Activated naive CD8-positive, alpha-beta T cell treated with anti-CD3 and anti-CD28 coated beads, Interleukin-2, amount 10 ng/mL, durations not matched to agents 7 days and 5 days (primary cell): ENCODE results near the gene TSC22D2. TPM values are rescaled to one million over a fixed set of nuclear protein-coding genes. Genes with fewer than 3 reads are reported as not detected.

ENCODE experiments used
- ATAC-seq: fragments of 150-1000 bp; cut with Tn5 transposase; one replicate; pipeline ENCODE4 v1.10.0; 2021; ENCODE audit warnings: low read depth, moderate library complexity
- POLR2A ChIA-PET: fragments of 350-600 bp; sonication (Branson Sonifier 250); formaldehyde crosslinking; loops from one replicate; lab custom pipeline; 2021; ENCODE audit warnings: antibody characterized with exemption; lab: Charles Lee
- DNase-seq: peaks from one replicate; pipeline ENCODE4 v3.0.0; 2021
- H3K27ac Mint-ChIP-seq: one replicate; pipeline ENCODE4 v1.8.0; 2022; ENCODE audit warnings: mild to moderate bottlenecking, mixed read lengths
- H3K27me3 Mint-ChIP-seq: one replicate; pipeline ENCODE4 v1.8.0; 2022; ENCODE audit warnings: mild to moderate bottlenecking, moderate library complexity, mixed read lengths
- H3K36me3 Mint-ChIP-seq: one replicate; pipeline ENCODE4 v1.8.0; 2021; ENCODE audit warnings: mild to moderate bottlenecking, mixed read lengths
- H3K4me1 Mint-ChIP-seq: one replicate; pipeline ENCODE4 v1.8.0; 2021; ENCODE audit warnings: mixed read lengths
- H3K4me3 Mint-ChIP-seq: one replicate; pipeline ENCODE4 v1.8.0; 2022; ENCODE audit warnings: mild to moderate bottlenecking, moderate library complexity, mixed read lengths
- H3K9me3 Mint-ChIP-seq: one replicate; pipeline ENCODE4 v1.8.0; 2021; ENCODE audit warnings: mixed read lengths
- total RNA-seq, 2 experiments: library from RNA; stranded (reverse); gene quantifications; one replicate each; pipeline ENCODE4 v1.2.3, GENCODE V29; 2021

Gene TSC22D2
- total RNA-seq: 10 to 100 TPM; 15.5 to 15.8 TPM

DNA sequence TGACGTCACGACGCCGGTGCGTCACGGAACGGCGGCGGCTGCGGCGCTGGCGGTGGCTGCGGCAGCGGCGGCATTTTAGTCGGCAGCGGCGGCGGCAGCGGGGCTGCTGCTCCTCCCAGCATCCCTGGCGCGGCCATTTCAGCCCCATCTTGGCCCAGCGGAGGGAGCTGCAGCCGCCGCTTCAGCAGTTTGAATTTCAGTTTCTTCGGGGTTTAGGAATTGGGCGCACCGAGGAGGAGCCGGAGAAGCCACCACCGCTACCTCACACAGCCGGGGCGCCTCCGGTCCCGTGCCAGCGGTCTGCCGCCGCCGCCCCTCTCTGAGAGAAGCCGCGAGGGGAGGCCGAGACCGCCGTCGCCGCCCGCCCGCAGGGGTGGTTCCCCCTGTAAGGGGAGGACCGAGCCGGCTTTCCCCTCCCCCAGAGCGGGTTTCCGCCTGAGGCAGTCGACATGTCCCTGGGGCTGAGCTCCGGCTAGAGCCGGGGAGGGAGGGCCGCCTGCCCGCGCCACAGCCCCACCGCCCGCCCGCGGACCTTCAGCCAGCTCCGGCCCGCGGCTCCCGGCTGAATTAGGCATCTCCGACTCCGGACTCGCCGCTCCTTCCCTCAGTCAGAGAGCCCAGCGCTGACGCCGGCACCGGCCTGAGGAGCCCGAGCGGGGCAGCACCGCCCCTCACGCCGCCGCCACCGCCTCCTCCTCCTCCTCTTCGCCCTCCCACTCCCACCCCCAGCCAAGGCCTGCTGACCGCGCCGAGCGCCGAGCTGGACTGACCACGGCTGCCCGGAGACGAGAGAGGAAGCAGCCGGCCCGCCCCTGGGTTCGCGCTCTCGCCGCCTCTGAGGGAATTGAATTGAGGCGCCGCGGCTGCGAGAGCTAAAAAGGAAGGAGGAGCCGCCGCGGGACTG lies at the start of gene TSC22D2:
TSS of gene TSC22D2 (plus strand) at position 78 of the 904 bp plus-strand sequence. CDS start 1,053 bp downstream, outside the sequence.
- ATAC-seq: peak; percentile 70
- peak; percentile 97 for DNase-seq
- H3K9me3 Mint-ChIP-seq: no peaks in the 10 kb centered on the region
- POLR2A ChIA-PET: interaction anchor here (0.6 to 5.4 kb wide), 19 partner anchors 11 to 820 kb away, joined by 3 to 46 read pairs (median 3); partner anchors contain the start of genes EIF2A, GPR171, SELENOT and SERP1
- H3K27ac Mint-ChIP-seq: peak within 1 kb of the TSS; percentile 92
- H3K36me3 Mint-ChIP-seq: peaks cover 3% of the 10 kb centered on the region
- H3K27me3 Mint-ChIP-seq: peaks cover 2% of the 10 kb centered on the region
- H3K4me3 Mint-ChIP-seq: peak within 1 kb of the TSS; percentile 87
- H3K4me1 Mint-ChIP-seq: peaks cover 28% of the 10 kb centered on the region

DNA sequence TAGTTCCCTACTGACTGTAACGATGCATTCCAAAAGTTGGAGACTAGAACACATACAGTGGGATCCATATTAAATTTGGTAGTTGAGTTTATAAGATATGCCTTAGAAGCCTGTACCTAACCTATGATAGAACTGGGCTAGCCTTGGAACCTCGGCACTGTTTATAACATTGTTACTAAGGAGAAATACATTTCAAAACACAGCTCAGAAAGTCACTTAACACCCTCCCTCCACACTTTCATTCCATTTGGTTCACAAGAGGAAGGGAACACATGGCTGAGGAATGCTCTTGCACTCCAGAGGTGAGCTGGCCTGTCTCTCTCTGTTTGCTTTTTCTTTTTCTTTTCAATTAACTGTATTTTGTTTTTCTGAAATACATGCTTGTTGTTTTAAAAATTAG lies 48.7 kb upstream of the TSC22D2 start:
- Mint-ChIP-seq H3K4me3 (no peak overlapping the region), H3K4me1 (no peaks in the 10 kb centered on the region), H3K36me3 (no peaks in the 10 kb centered on the region), H3K9me3 (no peaks in the 10 kb centered on the region), H3K27ac (no peak overlapping the region), H3K27me3 (peaks cover 2% of the 10 kb centered on the region)
- POLR2A ChIA-PET: no interaction called here
- ATAC-seq (no peak), DNase-seq (no peak)

DNA sequence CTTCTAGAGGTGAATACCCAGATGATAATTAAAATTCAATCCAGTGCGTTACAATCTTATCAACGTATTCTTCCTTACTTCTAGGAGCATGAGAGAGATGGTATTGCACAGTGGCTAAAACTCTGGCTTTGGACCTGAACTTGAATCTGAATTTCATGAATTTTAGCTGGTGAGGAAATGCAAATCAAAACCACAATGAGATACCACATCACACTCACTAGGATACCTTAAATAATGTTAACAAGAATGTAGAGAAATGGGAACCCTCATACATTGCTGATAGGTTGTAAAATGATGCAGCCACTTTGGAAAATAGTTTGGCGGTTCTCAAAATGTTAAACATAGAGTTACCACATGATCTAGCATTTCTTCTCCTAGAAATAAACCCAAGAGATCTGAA lies 47.1 kb upstream of the TSC22D2 start:
- no peak overlapping the region for H3K27ac Mint-ChIP-seq

DNA sequence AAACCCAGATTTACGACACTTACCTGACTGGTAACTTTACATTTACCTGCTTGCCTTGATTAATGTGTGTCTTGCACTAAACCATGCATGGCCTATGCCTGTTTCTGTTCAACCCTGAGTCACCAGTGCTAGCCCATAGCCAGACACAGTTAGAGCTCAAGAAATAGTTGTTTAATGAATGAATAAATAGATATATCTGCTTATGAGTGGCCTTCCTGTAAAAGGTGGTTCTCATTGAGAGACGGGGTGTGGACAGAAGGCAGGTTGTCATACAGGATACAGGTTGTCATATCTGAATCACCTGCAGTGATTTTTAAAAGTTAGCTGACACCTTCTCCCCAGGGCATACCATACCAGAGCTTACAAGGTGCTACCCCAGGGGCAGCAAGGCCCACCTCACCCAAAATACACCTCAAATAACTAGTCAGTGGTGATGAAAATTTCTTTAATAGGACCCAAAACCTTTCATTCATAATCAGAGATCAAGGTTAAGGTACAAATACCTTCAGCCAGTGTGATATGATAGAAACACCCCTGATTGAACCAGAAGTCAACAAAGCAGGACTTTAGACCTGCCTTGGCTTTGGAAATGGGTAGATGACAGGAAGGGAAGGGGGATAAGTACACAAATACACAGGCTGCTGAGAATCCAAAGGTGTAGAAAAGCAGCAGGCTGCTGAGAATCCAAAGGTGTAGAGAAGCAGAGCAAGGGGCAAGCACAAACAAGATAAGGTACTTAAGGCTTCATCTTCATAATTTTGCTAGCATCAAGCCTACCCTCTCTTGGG lies 45.4 kb upstream of the TSC22D2 start:
- Mint-ChIP-seq H3K27ac (no peak overlapping the region), H3K4me3 (no peak overlapping the region), H3K9me3 (no peaks in the 10 kb centered on the region), H3K36me3 (no peaks in the 10 kb centered on the region), H3K27me3 (no peaks in the 10 kb centered on the region), H3K4me1 (peaks cover 1% of the 10 kb centered on the region)
- no peak for ATAC-seq
- POLR2A ChIA-PET: no interaction called here
- DNase-seq: no peak

More for the DNA sequence above, 47.1 kb upstream of the TSC22D2 start:
- Mint-ChIP-seq H3K36me3 (no peaks in the 10 kb centered on the region), H3K9me3 (no peaks in the 10 kb centered on the region), H3K27me3 (no peaks in the 10 kb centered on the region), H3K4me3 (no peak overlapping the region), H3K4me1 (peaks cover 1% of the 10 kb centered on the region)
- POLR2A ChIA-PET: no interaction called here
- DNase-seq (no peak), ATAC-seq (no peak)

DNA sequence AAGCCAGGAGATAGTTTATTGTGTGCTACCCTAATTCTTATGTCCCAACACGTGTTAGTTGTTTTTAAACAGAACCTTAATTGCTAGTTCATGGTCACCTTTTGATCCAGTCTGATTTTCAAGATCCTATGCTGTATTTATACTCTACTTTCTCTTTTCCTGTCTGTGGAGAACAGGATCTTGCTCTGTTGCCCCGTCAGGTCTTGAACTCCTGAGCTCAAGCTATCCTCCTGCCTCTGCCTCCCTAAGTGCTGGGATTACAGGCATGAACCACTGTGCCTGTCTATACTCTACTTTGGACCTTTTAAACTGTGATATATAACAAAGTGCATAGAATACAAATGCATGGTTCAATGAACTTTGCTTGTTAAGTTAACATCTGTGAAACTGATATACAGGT lies 44.7 kb upstream of the TSC22D2 start:
- Mint-ChIP-seq H3K27me3 (no peaks in the 10 kb centered on the region), H3K4me3 (no peak overlapping the region), H3K36me3 (no peaks in the 10 kb centered on the region), H3K9me3 (no peaks in the 10 kb centered on the region), H3K4me1 (peaks cover 1% of the 10 kb centered on the region), H3K27ac (no peak overlapping the region)
- no peak for DNase-seq
- POLR2A ChIA-PET: no interaction called here
- no peak for ATAC-seq

DNA sequence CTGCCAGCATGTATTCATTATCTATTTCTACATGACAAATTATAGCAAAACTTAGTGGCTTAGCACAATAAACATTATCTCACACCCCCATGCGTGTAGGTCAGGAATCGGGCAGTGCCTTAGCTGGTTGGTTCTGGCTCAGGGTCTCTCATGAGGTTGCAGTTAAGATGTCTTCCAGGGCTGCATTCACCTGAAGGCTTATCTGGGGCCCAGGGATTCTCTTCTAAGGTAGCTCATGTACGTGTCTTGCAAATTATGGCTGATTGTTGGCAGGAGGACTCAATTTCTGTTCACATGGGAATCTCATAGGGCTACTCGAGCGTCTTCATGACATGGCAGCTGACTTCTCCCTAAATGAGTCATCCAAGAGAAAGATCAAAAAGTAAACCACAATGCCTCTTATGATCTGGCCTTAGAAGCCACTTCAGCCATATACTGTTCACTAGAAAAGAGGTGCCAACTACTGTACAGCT lies 42.9 kb upstream of the TSC22D2 start:
- DNase-seq: no peak

DNA sequence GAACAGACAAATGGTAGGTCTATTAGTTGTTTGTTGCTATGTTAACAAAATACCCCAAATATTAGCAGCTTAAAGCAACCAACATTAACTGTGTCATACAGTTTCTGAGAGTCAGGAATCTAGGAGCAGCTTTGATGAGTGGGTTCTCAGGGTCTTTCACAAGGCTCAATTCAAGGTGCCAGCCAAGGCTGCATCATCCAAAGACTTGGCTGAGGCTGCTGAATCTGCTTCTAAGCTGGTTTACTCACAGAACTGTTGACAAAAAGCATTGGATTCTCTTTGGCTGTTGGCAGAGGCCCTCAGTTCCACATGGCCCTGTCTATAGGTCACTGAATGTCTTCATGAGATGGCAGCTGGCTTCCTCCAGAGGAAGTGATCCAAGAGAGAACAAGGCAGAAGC lies 40.3 kb upstream of the TSC22D2 start:
- no peak overlapping the region for H3K27ac Mint-ChIP-seq
- ATAC-seq (no peak), DNase-seq (no peak)
- no peak overlapping the region for H3K4me3 Mint-ChIP-seq
- POLR2A ChIA-PET: no interaction called here
- H3K9me3 Mint-ChIP-seq: no peaks in the 10 kb centered on the region
- peaks cover 1% of the 10 kb centered on the region for H3K4me1 Mint-ChIP-seq
- no peaks in the 10 kb centered on the region for H3K36me3 Mint-ChIP-seq
- peaks cover 2% of the 10 kb centered on the region for H3K27me3 Mint-ChIP-seq

More for the DNA sequence above, 42.9 kb upstream of the TSC22D2 start:
- ATAC-seq: no peak
- Mint-ChIP-seq H3K27ac (no peak overlapping the region), H3K4me1 (peaks cover 1% of the 10 kb centered on the region), H3K4me3 (no peak overlapping the region), H3K9me3 (no peaks in the 10 kb centered on the region), H3K36me3 (no peaks in the 10 kb centered on the region), H3K27me3 (no peaks in the 10 kb centered on the region)
- POLR2A ChIA-PET: no interaction called here

DNA sequence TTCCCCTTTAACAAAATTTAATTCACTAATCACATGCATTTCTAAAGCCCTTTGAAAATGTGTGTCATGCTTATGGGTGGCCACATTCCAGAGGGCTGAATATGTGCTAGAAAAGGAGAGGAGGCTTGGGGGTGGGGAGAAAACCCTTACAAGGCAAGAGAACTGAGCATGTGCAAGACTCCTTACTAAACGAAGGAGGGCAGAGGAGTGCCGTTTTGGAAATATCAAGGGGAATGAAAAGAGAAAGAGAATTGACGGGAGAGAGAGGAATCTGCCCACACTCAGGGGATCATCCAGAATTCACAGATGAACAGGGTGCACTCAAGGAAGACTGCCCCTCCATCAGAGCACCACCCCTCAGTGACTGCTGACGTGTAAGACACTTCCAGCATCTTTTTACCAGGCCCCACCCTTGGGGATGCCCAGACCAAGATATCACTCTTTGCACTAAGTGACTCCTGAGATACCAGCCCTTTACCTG lies 37.9 kb upstream of the TSC22D2 start:
- POLR2A ChIA-PET: no interaction called here
- DNase-seq: no peak
- ATAC-seq: no peak

DNA sequence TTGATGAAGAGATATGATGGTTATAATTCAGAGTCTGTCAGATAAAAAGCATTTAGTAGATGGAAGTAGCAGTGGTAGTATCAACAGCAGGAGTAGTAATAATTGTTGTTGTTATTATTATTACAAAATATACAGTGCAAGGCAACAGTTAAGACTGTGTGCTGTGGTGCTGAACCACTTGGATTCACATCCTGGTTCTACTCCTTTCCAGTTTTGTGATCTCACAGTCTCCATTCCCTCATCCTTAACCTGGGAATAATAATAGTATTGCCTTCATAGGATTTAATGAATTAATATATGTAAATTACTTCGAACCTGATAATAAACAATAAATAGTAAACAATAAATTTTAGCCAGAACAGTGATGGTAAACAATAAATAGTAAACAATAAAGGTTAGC lies 37.1 kb upstream of the TSC22D2 start:
- no peak for DNase-seq
- Mint-ChIP-seq H3K4me1 (peaks cover 1% of the 10 kb centered on the region), H3K4me3 (no peak overlapping the region), H3K36me3 (no peaks in the 10 kb centered on the region), H3K9me3 (no peaks in the 10 kb centered on the region), H3K27ac (no peak overlapping the region), H3K27me3 (peaks cover 2% of the 10 kb centered on the region)
- no peak for ATAC-seq
- POLR2A ChIA-PET: no interaction called here

More for the DNA sequence above, 37.9 kb upstream of the TSC22D2 start:
- H3K36me3 Mint-ChIP-seq: no peaks in the 10 kb centered on the region
- peaks cover 2% of the 10 kb centered on the region for H3K27me3 Mint-ChIP-seq
- H3K4me1 Mint-ChIP-seq: peaks cover 3% of the 10 kb centered on the region
- no peak overlapping the region for H3K4me3 Mint-ChIP-seq
- no peak overlapping the region for H3K27ac Mint-ChIP-seq
- H3K9me3 Mint-ChIP-seq: no peaks in the 10 kb centered on the region

DNA sequence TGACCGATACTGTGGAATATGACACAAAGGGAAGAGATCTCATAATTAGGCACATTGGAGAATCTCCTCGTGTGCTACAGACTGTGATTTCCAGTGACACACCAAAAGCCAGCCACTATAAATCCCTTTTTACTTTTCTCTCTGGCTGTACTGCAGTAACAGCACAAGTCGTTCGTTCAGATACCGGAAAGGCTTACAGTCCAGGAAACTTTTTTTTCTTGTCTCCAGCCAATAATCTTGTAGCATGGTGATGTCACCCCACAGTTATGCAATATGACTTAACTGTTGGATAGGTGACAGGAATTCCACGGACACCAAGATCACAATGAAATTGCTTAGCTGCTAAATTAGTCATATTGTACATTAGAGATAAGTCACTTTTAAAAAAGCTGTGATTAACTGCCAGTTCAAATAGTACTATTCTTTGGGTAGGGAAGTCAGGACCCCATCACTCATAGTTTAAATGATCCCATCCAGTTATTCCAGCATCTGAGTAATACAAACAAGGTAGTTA lies 36.3 kb upstream of the TSC22D2 start:
- Mint-ChIP-seq H3K27ac (no peak overlapping the region), H3K36me3 (no peaks in the 10 kb centered on the region), H3K4me1 (peaks cover 1% of the 10 kb centered on the region), H3K9me3 (no peaks in the 10 kb centered on the region), H3K27me3 (peaks cover 2% of the 10 kb centered on the region), H3K4me3 (no peak overlapping the region)
- DNase-seq (no peak), ATAC-seq (no peak)
- POLR2A ChIA-PET: no interaction called here

DNA sequence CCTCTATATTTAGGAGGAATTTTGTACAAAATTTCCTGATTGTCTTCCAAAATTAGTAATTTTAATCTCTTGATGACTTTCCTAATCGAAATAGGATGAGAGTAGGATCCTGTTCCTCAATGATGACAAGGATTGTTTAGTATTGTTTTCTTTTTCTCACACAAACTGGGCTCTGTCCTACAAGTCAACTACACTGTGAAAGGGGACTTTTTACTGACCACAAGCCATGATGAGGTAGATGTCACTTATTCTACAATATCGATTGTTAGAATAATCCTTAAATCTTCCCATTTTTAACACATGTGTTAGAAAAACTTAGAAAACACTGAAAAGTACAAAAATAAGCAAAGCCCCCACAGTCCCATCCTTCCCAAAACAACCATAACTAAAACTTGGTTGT lies 35.8 kb upstream of the TSC22D2 start:
- H3K4me1 Mint-ChIP-seq: peaks cover 1% of the 10 kb centered on the region
- DNase-seq (no peak), ATAC-seq (no peak)
- POLR2A ChIA-PET: no interaction called here
- H3K36me3 Mint-ChIP-seq: no peaks in the 10 kb centered on the region
- no peak overlapping the region for H3K4me3 Mint-ChIP-seq
- H3K27ac Mint-ChIP-seq: no peak overlapping the region
- no peaks in the 10 kb centered on the region for H3K9me3 Mint-ChIP-seq
- H3K27me3 Mint-ChIP-seq: peaks cover 2% of the 10 kb centered on the region

DNA sequence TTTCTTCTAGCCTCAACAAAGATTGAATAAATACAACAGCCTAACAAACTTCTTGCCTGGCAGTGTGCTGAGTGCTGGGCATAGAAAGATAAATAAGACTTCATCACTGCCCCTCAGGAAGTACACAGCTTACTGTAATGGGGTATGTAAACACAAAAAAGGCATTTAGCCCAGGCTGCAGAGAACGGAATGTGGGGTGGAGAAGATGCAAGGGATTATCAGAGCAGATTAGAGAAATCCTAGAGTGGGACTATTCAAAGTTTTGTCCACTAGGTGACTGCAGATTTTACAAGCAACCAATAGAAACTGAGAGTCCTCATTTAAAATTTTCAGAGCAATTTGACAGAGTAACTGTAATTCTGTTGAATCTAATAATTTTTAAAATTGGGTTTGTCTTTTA lies 35.4 kb upstream of the TSC22D2 start:
- Mint-ChIP-seq H3K4me3 (no peak overlapping the region), H3K9me3 (no peaks in the 10 kb centered on the region), H3K36me3 (no peaks in the 10 kb centered on the region), H3K27ac (no peak overlapping the region), H3K27me3 (peaks cover 2% of the 10 kb centered on the region), H3K4me1 (peaks cover 1% of the 10 kb centered on the region)
- ATAC-seq (no peak), DNase-seq (no peak)
- POLR2A ChIA-PET: no interaction called here

DNA sequence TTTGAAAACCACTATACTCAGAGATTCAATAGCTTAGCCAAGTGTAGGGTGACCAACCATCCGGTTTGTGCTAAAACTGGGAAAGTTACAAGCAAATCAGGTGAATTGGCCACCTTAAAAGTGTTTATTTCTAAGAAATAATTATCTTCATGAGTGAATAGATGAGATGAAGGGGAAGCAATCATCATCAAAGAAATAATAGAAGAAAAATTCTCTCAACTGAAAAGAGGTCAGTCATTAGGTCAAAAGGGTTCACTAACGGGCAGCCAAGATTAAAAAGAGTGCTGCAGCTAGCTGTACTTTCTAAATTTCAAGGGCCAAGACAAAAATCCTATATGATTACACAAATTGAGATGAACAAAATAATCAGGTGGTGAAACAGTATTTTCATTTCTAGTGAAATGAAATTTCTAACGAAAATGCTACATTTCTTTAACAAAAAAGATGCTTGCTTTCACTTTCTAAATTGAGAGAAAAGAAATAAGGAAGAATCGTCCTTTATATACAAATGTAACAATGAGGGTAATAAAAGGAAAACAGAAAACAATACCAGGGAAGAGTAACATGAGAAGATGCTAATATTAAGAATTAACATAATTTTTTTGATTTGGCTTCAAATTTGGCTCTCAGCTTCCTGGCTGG lies 34.7 kb upstream of the TSC22D2 start:
- no peak for DNase-seq
- H3K4me3 Mint-ChIP-seq: peak overlapping the region; percentile 40
- no peak overlapping the region for H3K27ac Mint-ChIP-seq
- no peaks in the 10 kb centered on the region for H3K9me3 Mint-ChIP-seq
- peaks cover 1% of the 10 kb centered on the region for H3K4me1 Mint-ChIP-seq
- peaks cover 2% of the 10 kb centered on the region for H3K27me3 Mint-ChIP-seq
- H3K36me3 Mint-ChIP-seq: no peaks in the 10 kb centered on the region
- POLR2A ChIA-PET: no interaction called here
- ATAC-seq: no peak
